Measurements from ENCODE around the gene CDK17. TPM values are rescaled to one million over a fixed set of nuclear protein-coding genes. Genes with fewer than 3 reads are reported as not detected.

CDK17 gene
- total RNA-seq, 1 donor from 2014 or later: 46.7 TPM

- Mint-ChIP-seq H3K9me3 (ENCODE audit: unreplicated experiment) (no peaks in the 10 kb centered on the region), H3K27me3 (ENCODE audit: unreplicated experiment) (peaks cover 8% of the 10 kb centered on the region), H3K36me3 (ENCODE audit: unreplicated experiment) (no peaks in the 10 kb centered on the region), H3K4me3 (ENCODE audit: unreplicated experiment) (no peak overlapping the region), H3K4me1 (ENCODE audit: low read depth, unreplicated experiment) (no peaks in the 10 kb centered on the region), H3K27ac (ENCODE audit: unreplicated experiment) (no peak overlapping the region)
- no peak for DNase-seq
- TF ChIP-seq CTCF (IDR thresholded peaks at IDR 0.05; ENCODE audit: partially characterized antibody, unreplicated experiment): no peak
These were observed 134.0 kb downstream of the CDK17 start for GRCh38 chr12:96266238-96266637.

GRCh38 chr12:96265836-96266235 is 134.4 kb downstream of the CDK17 start:
- H3K36me3 Mint-ChIP-seq (ENCODE audit: unreplicated experiment): no peaks in the 10 kb centered on the region
- H3K27ac Mint-ChIP-seq (ENCODE audit: unreplicated experiment): no peak overlapping the region
- no peaks in the 10 kb centered on the region for H3K9me3 Mint-ChIP-seq (ENCODE audit: unreplicated experiment)
- DNase-seq: no peak
- H3K4me1 Mint-ChIP-seq (ENCODE audit: low read depth, unreplicated experiment): no peaks in the 10 kb centered on the region
- H3K27me3 Mint-ChIP-seq (ENCODE audit: unreplicated experiment): peaks cover 8% of the 10 kb centered on the region
- TF ChIP-seq CTCF (IDR thresholded peaks at IDR 0.05; ENCODE audit: partially characterized antibody, unreplicated experiment): no peak
- H3K4me3 Mint-ChIP-seq (ENCODE audit: unreplicated experiment): no peak overlapping the region

- no peaks in the 10 kb centered on the region for H3K36me3 Mint-ChIP-seq (ENCODE audit: unreplicated experiment)
- H3K9me3 Mint-ChIP-seq (ENCODE audit: unreplicated experiment): no peaks in the 10 kb centered on the region
- H3K27ac Mint-ChIP-seq (ENCODE audit: unreplicated experiment): no peak overlapping the region
- no peak for DNase-seq
- no peak for TF ChIP-seq CTCF (IDR thresholded peaks at IDR 0.05; ENCODE audit: partially characterized antibody, unreplicated experiment)
- H3K27me3 Mint-ChIP-seq (ENCODE audit: unreplicated experiment): peaks cover 8% of the 10 kb centered on the region
- no peaks in the 10 kb centered on the region for H3K4me1 Mint-ChIP-seq (ENCODE audit: low read depth, unreplicated experiment)
- no peak overlapping the region for H3K4me3 Mint-ChIP-seq (ENCODE audit: unreplicated experiment)
These were observed 134.8 kb downstream of the CDK17 start for GRCh38 chr12:96265400-96265799.

GRCh38 chr12:96263449-96263902 is 136.8 kb downstream of the CDK17 start:
- no peaks in the 10 kb centered on the region for H3K36me3 Mint-ChIP-seq (ENCODE audit: unreplicated experiment)
- H3K27ac Mint-ChIP-seq (ENCODE audit: unreplicated experiment): no peak overlapping the region
- TF ChIP-seq CTCF (IDR thresholded peaks at IDR 0.05; ENCODE audit: partially characterized antibody, unreplicated experiment): no peak
- no peak overlapping the region for H3K4me3 Mint-ChIP-seq (ENCODE audit: unreplicated experiment)
- no peak for DNase-seq
- peaks cover 5% of the 10 kb centered on the region for H3K27me3 Mint-ChIP-seq (ENCODE audit: unreplicated experiment)
- H3K4me1 Mint-ChIP-seq (ENCODE audit: low read depth, unreplicated experiment): no peaks in the 10 kb centered on the region
- no peaks in the 10 kb centered on the region for H3K9me3 Mint-ChIP-seq (ENCODE audit: unreplicated experiment)

GRCh38 chr12:96261557-96261956 is 138.7 kb downstream of the CDK17 start:
- Mint-ChIP-seq H3K4me1 (ENCODE audit: low read depth, unreplicated experiment) (peaks cover 2% of the 10 kb centered on the region), H3K36me3 (ENCODE audit: unreplicated experiment) (no peaks in the 10 kb centered on the region), H3K27ac (ENCODE audit: unreplicated experiment) (no peak overlapping the region), H3K9me3 (ENCODE audit: unreplicated experiment) (no peaks in the 10 kb centered on the region), H3K27me3 (ENCODE audit: unreplicated experiment) (peaks cover 5% of the 10 kb centered on the region), H3K4me3 (ENCODE audit: unreplicated experiment) (no peak overlapping the region)
- DNase-seq: no peak
- no peak for TF ChIP-seq CTCF (IDR thresholded peaks at IDR 0.05; ENCODE audit: partially characterized antibody, unreplicated experiment)

All from glutamatergic neuron (in vitro differentiated cells).